Suprapubic skin (tissue), 4 donors: ENCODE data around the gene RNF220. TPM values are rescaled to one million over a fixed set of nuclear protein-coding genes. Genes with fewer than 3 reads are reported as not detected.
"Not testable (repeated sequence)": the region's sequence is repeated elsewhere in the genome, so short reads cannot be mapped to it uniquely, and the experiment has no call there.

Source experiments
- DNase-seq, 2 donors: peaks; one replicate each; pipeline ENCODE4 v3.0.0-alpha.2; 2019; ENCODE audit warnings: low spot score in 2 of 2
- H3K27ac ChIP-seq: fragments of 200-600 bp; sonication (generic); one replicate; pipeline ENCODE4 v1.5.1; 2019
- H3K27me3 ChIP-seq: fragments of 200-600 bp; sonication (generic); one replicate; pipeline ENCODE4 v1.5.1; 2019
- H3K36me3 ChIP-seq: fragments of 200-600 bp; sonication (generic); one replicate; pipeline ENCODE4 v1.5.1; 2019
- H3K4me1 ChIP-seq: fragments of 200-600 bp; sonication (generic); one replicate; pipeline ENCODE4 v1.5.1; 2019
- H3K4me3 ChIP-seq: fragments of 200-600 bp; sonication (generic); one replicate; pipeline ENCODE4 v1.5.1; 2019; ENCODE audit warnings: mild to moderate bottlenecking
- H3K9me3 ChIP-seq: fragments of 200-600 bp; sonication (generic); one replicate; pipeline ENCODE4 v1.5.1; 2019
- CTCF ChIP-seq, 2 donors: fragments of 200-600 bp in 1 of 2; fragments of 450-650 bp in 1 of 2; sonication (generic) in 1 of 2; IDR thresholded peaks; one replicate each; pipeline ENCODE4 v1.5.1; 2016 to 2019; ENCODE audit warnings: antibody characterized with exemption in 2 of 2, mild to moderate bottlenecking in 1 of 2, moderate library complexity in 1 of 2
- EP300 ChIP-seq: sonication (generic); formaldehyde crosslinking; IDR thresholded peaks from one replicate; pipeline ENCODE4 v1.6.1; 2017; ENCODE audit warnings: antibody characterized with exemption
- POLR2A ChIP-seq, 2 donors: fragments of 450-650 bp; IDR thresholded peaks; one replicate each; pipeline ENCODE4 v1.6.1; 2017; ENCODE audit warnings: antibody characterized with exemption in 2 of 2, mild to moderate bottlenecking in 2 of 2, moderate library complexity in 2 of 2
- POLR2AphosphoS5 ChIP-seq, 3 donors: sonication (generic); formaldehyde crosslinking; IDR thresholded peaks; one replicate each; pipeline ENCODE4 v1.6.1; 2017; ENCODE audit warnings: antibody characterized with exemption in 3 of 3
- WGBS: methylation state at CpG from one replicate; pipeline ENCODE4 v1.1.5; 2018; 5-methylcytosine and 5-hydroxymethylcytosine counted together
- total RNA-seq, 4 donors: library from RNA; depleted of rRNA; stranded (reverse); fragments of >200 nt; gene quantifications; one replicate each; pipeline ENCODE4 v1.1.0, GENCODE V29; 2016

RNF220 gene
- total RNA-seq, 4 donors from 2014 or later, result 79.4 to 124 (median 99.5) TPM

- no peak for DNase-seq
- TF ChIP-seq EP300 (no peak), CTCF (IDR thresholded peaks at IDR 0.05) (no peak)
- Histone ChIP-seq H3K36me3 (no peaks in the 10 kb centered on the region), H3K4me3 (no peak overlapping the region), H3K9me3 (no peaks in the 10 kb centered on the region), H3K27ac (no peak overlapping the region), H3K27me3 (peaks cover 18% of the 10 kb centered on the region), H3K4me1 (peaks cover 7% of the 10 kb centered on the region)
- WGBS, result 71% methylated on average over 6 of the region's 6 CpGs
Measured at GRCh38 chr1:44558883-44559282, 153.8 kb downstream of the RNF220 start.

GRCh38 chr1:44559330-44559729 lies 154.3 kb downstream of the RNF220 start:
- Histone ChIP-seq H3K4me1 (peaks cover 2% of the 10 kb centered on the region), H3K27me3 (peaks cover 18% of the 10 kb centered on the region), H3K4me3 (no peak overlapping the region), H3K36me3 (no peaks in the 10 kb centered on the region), H3K27ac (no peak overlapping the region), H3K9me3 (no peaks in the 10 kb centered on the region)
- no peak for DNase-seq
- 72% methylated on average over 13 of the region's 13 CpGs for WGBS
- TF ChIP-seq CTCF (IDR thresholded peaks at IDR 0.05) (no peak), POLR2AphosphoS5 (IDR thresholded peaks at IDR 0.05) (no peak), POLR2A (IDR thresholded peaks at IDR 0.05) (no peak), EP300 (no peak)

GRCh38 chr1:44559913-44560312 lies 154.9 kb downstream of the RNF220 start:
- no peak overlapping the region for H3K27ac ChIP-seq
- no peaks in the 10 kb centered on the region for H3K36me3 ChIP-seq
- H3K4me1 ChIP-seq, result no peaks in the 10 kb centered on the region
- H3K4me3 ChIP-seq, result no peak overlapping the region
- WGBS, result 83% methylated on average over 6 of the region's 6 CpGs
- H3K27me3 ChIP-seq, result peaks cover 18% of the 10 kb centered on the region
- no peaks in the 10 kb centered on the region for H3K9me3 ChIP-seq
- DNase-seq, result no peak
- TF ChIP-seq CTCF (IDR thresholded peaks at IDR 0.05), result no peak
- no peak for TF ChIP-seq POLR2AphosphoS5 (IDR thresholded peaks at IDR 0.05)
- TF ChIP-seq POLR2A (IDR thresholded peaks at IDR 0.05), result no peak
- no peak for TF ChIP-seq EP300

GRCh38 chr1:44560696-44561095 lies 155.6 kb downstream of the RNF220 start:
- H3K27me3 ChIP-seq, result peaks cover 24% of the 10 kb centered on the region
- 78% methylated on average over 3 of the region's 3 CpGs for WGBS
- not testable (repeated sequence) for H3K4me3 ChIP-seq, H3K36me3 ChIP-seq, H3K9me3 ChIP-seq, H3K27ac ChIP-seq, DNase-seq, H3K4me1 ChIP-seq

GRCh38 chr1:44565259-44565750 lies 160.2 kb downstream of the RNF220 start:
- Histone ChIP-seq H3K27me3 (peaks cover 24% of the 10 kb centered on the region), H3K9me3 (no peaks in the 10 kb centered on the region), H3K4me3 (no peak overlapping the region), H3K36me3 (no peaks in the 10 kb centered on the region), H3K4me1 (no peaks in the 10 kb centered on the region), H3K27ac (no peak overlapping the region)
- 77% methylated on average over 5 of the region's 5 CpGs for WGBS
- no peak for DNase-seq
- no peak for TF ChIP-seq CTCF (IDR thresholded peaks at IDR 0.05)
- TF ChIP-seq POLR2A (IDR thresholded peaks at IDR 0.05), result no peak
- no peak for TF ChIP-seq EP300
- no peak for TF ChIP-seq POLR2AphosphoS5 (IDR thresholded peaks at IDR 0.05)

GRCh38 chr1:44565833-44566232 lies 160.8 kb downstream of the RNF220 start:
- Histone ChIP-seq H3K27ac (no peak overlapping the region), H3K27me3 (peaks cover 24% of the 10 kb centered on the region), H3K4me1 (no peaks in the 10 kb centered on the region), H3K9me3 (no peaks in the 10 kb centered on the region), H3K4me3 (no peak overlapping the region), H3K36me3 (no peaks in the 10 kb centered on the region)
- no peak for TF ChIP-seq POLR2AphosphoS5 (IDR thresholded peaks at IDR 0.05)
- no peak for TF ChIP-seq EP300
- TF ChIP-seq CTCF (IDR thresholded peaks at IDR 0.05), result no peak
- no peak for TF ChIP-seq POLR2A (IDR thresholded peaks at IDR 0.05)
- DNase-seq, result no peak
- 85% methylated on average over 6 of the region's 6 CpGs for WGBS
